IPS-NIHi7 (cell line): ENCODE data around the gene MRPL23.

Experiments
- DNase-seq: peaks from one replicate; pipeline ENCODE4 v3.0.0; 2012; ENCODE audit warnings: mixed read lengths; ENCODE audit errors: extremely low spot score

Gene MRPL23

DNA sequence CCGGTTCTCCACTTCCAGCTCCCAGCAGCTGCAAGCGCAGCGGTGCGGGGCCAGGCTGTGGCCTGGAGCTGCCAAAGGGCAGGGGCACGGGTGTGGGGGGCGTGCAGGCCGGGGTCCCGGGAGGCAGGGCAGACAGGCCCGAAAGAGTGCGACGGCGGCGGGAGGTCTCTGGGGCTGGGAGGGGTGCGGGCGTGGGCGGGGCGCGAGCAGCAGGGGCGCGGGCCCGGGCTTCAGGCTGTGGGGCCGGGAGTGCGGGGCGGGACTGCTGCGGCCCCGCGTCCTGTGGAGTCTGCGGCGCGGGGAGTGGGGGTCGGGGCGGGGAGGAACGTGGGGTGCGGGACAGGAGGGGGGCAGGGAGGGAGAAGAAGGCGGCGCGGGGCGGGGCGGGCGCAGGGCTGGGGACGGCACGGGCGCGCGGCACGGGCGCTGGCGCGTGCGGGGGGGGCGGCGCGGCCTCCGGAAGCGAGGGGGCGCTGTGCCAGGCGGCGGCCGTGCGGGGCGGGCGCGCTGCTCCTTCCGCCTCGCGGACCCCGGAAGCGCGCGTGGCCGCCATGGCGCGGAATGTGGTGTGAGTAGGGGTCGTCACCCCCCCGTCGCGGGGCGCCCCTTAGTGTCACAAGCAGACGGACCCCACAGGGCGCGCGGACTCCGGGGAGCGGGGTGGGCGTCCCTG lies at the start of gene MRPL23:
TSS of gene MRPL23 (plus strand) at position 521 of the 673 bp plus-strand sequence. CDS start at position 552, 31 bp downstream.
- DNase-seq: no peak

DNA sequence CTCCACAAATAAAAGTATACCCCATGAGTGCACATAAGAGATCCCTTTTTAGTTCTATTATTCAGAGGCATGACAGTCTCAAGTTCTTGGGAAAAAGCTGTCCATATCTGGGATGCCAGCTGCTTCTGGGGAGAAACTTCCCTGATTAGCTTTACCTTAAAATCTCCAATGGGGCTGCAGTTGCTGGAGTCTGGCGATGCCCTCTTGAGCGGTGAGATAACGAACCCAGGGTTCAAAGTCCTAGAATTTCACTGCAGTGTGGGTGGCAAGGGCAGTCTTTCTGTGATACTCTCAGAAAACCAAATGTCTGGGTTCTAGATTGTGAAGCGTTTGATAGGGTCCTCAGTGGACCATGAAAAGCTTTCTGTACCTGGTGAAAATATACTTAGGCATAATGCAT lies 48.0 kb upstream of the MRPL23 start:
- no peak for DNase-seq

DNA sequence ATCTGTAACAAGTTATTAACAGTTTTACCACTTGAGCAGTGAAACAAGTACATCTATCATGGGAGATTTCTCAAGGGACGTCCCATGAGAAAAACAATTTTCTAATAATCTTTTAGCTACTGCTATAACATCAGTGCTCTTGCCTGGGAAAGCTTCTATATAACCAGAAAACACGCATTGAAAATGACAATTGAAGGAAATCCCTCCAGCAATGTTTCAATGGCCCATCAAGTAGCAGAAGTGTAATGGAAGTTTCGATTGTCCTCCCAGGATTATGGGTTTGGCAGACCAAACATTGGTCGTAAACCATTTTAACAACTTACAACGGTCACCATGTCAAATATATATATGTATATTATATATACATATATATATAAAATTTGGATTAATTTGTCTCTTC lies 47.4 kb upstream of the MRPL23 start:
- DNase-seq: no peak

DNA sequence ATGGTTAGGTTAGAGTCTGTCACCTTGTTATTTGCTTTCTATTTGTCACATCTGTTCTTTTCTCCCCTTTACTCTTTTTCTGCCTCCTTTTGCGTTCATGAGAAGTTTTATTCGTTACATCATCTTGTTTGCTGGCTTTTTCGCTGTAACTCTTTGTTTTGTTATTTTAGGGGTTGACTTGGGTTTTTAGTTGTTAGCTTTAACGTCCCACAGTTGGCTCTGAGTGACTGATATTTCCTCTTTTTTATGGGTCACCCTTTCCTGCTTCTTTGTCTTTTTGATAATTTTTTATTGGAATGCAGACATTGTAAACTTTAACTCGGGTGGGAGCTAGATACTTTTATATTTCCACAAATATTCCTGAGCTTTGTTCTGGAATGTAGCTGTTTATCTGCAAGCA lies 41.0 kb upstream of the MRPL23 start:
- DNase-seq: no peak

DNA sequence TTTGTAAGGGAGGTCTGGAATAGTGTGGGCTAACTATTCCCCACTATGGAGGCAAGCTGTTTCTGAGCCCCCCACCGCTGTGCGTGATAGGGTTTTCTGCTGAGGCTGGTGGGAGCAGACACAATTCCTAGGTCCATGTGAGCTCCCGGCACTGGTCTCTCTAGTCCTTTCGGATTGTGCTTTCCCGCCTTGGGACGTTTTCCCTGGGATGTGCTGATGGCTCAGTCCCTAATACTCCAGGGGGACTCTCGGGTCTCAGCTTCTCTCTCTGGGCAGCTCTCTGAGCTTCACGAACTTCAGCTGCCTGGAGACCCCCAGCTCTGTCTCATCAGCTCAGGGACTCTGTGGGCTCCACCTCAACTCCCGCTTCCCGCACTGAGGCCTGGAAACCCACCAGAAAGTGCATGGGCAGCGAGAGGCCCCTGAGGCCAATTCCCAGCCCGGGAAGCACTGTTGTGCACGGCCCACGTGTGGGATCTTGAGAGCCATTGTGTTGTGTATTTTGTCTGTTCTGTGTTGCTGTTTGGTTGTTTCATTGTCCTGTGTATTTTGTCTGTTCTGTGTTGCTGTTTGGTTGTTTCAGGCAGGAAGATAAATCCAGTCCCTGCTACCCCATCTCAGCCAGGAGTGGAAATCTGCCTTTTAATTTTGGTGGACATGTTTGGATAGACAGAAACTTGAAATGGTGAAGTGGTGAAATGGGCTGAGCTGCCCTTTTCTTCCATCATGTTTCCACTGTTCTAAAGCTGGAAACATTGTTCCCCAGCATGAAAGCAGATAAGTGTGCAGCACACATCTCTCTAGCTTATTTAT lies 40.3 kb upstream of the MRPL23 start:
- DNase-seq: peak; percentile 14

DNA sequence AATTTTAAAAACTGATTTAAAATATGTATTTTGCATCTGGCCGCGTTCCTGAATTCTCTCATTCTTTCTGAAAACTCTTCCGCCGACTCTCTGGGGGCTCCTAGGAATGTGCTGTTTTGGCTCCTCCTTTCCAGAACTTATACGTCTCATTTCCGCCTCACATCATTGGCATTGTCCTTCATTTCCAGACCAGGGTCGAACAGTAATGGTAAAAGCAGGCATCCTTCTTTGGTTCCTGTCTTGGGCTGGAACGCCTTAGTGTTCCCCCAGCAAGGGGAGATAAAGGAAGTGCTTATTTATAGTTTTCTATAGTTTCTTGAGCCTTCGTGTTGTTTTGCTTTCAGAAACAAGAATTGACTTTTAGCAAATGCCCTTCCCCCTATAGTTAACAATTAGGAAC lies 38.5 kb upstream of the MRPL23 start:
- peak; percentile 9 for DNase-seq

DNA sequence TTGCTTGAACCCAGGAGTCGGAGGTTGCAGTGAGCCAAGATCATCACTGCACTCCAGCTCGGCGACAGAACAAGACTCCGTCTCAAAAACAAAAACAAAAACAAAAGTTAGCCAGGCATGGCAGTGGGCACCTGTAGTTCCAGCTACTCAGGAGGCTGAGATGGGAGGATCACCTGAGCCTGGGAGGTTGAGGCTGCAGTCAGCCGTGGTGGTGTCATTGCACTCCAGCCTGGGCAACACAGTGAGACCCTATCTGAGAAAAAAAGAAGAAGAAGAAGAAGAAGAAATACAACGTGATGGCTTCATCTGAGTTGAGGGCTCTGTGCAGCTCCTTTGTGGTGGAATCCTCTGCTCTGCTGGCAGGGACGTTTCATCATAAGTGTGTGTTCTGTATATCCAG lies 37.6 kb upstream of the MRPL23 start:
- DNase-seq: no peak

DNA sequence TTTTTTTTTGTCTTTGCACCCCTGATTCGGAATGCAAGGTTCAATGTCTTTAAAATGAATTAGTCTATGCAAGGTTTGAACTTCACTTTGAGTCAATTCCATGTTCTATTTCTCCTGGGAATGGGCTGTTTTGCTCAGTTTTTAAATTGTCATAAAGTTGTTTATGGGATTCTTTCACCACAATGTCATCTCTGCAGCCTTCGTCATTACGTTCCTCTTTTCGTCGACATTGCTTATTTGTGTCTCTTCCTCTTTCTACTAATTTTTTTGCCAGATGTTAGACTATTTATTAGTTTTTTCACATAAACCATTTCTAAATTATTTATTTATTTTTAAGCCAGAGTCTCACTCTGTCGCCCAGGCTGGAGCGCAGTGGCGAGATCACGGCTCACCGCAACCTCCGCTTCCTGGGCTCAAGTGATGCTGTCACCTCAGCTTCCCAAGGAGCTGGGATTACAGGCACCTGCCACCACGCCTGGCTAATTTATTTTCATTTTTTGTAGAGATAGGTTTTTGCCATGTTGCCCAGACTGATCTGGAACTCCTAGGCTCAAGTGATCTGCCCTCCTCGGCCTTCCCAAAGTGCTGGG lies 34.7 kb upstream of the MRPL23 start:
- DNase-seq: no peak

DNA sequence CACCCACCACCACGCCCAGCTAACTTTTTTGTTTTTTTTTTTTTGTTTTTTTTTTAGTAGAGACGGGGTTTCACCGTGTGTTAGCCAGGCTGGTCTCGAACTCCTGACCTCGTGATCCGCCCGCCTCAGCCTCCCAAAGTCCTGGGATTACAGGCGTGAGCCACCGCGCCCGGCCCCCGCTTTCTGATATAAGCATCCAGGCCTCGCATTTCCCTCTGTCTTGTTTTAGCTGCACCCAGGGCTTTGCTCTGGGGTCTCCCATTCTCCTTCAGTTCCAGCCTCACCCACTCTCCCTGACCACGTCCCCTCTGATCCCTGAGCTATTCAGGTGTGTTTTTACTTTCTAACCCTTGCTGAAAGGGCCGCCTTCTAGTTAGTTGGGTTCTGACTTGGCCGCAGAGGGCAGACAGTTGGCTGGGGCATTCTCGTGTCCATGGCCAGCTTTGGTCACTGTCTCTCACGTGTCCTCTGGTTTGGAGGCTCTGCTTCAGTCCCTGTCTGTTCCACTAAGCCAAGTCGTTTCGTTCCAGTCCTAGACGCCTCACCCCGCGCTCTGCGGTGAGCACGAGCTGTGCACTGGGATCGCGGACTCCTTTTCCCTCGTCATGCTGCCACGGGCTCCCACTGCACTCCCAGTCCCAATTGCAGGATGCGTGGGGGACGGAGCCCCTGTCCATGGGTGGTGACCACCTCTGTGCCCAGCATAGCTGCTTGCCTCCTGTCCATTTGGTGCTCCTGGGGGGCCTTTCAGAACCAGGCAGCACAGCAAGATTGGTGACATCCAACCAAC lies 33.7 kb upstream of the MRPL23 start:
- DNase-seq: no peak

DNA sequence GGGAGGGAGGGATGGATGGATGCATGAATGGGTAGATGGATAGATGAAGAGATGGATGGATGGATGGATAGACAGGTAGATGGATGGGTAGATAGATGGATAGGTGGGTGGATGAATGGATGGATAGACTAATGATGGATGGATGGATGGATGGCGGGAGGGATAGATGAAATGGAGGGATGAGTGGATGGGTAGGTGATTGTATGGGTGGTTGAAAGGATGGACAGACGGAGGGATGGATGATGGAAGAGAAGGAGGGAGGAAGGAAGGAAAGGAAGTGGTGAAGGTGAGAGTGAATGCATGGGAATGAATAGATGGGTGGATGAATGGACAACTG lies 31.4 kb upstream of the MRPL23 start:
- no peak for DNase-seq

DNA sequence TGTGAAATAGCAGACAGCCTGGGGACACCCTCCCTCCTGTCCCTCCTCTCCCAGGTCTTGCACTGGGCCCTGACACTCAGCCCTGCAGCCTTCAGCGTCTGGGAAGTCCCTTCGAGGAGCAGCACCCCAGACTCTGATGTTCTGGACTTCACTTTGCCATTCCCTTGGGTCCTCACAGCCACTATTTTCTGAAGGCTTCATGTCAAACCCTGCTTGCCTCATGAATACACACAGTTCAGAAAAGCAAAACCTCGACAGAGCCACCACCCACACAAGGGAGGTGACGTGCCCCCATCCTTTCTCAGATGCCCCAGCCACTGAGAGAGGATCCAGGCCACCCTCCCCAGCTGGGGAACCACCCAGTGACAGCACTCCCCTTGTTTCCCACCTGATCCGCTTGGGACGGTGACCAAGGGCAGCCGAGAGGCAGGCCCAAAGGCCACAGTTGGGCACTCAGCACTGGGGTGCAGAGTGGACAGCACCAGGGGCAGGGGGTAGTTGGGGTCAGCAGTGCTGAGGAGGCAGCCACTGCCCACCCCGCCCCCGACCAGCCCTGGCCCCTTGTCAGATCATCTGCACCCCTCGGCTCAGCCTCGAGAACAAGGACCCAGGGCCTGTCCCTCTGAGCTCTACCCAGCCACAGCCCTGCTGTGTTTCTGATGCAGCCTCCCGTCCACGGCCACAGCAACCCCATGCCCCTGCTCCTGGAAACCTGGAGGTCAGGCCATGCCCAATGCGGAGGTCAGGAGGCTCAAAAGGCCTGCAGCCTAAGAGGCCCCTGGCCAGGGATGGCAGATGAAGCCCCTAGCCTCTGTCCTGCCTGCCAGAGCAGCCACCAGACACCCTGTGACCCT lies 30.8 kb upstream of the MRPL23 start:
- no peak for DNase-seq

DNA sequence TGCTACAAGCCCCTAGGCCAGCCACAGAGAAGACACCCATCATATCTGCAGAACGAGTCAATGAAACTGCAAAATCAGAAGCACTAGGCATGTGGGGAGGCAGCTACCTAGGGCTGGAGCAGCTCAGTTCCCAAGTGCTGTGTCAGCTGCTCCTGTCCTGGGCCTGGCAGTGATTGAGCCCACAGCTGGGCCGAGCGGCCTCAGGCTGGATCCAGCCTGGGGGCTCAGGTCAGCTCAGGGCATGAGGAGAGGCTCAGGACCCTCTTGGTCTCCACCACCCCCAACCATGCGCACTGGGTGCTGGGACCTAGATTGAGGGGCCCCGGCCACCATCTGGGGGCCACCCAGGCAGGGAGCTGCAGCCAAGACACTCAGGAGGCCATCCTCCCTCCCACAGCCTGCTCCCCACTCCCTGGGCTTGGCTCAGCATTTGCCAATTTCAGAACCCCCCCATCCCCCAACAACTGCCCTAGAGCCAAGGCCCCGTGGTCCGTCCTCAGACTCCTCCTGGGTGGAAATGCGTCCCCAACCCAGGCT lies 30.1 kb upstream of the MRPL23 start:
- peak; percentile 10 for DNase-seq

DNA sequence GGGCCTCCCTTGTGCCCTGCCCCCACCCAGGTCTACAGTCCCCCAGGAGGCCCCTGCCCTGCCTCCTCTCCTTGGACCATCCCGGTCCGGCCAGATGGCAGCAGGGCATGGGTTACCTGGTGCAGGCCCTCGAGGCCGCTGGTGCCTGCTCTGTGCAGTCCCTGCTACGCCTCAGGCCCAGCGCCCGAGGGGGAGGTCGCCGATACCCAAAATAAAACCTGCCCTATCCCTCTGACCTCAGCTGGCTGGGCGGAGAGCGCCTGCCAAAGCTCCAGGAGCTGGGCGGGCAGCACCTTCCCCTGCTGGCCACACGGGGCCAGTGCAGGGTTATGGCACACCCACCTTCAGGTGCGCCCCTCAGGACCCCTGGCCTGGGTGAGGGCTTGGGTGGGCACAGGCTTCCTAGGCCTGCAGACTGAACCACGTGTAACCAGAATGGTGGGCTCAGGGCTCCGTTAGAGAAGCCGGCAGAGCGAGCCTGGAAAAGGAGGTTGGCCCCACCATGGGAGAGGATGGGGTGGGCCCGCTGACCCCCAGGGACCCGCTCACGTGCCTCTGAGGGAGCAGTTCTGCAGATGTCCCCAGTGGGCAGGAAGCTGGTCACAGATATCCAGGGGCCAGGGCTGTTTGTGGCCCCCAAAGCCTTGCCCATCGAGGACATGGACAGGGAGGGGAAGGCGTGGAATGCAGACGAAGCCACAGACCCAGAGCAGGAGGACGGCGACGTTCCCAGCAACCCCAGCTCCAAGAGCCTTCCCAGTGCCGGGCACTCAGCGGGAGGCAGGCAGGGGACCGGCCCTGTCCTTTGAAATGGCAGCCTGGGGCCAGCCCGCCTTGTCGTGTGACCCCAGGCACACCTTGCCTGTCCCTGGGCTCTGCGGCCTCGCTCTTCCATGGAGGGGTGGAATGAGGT lies 29.4 kb upstream of the MRPL23 start:
- DNase-seq: peak; percentile 82

DNA sequence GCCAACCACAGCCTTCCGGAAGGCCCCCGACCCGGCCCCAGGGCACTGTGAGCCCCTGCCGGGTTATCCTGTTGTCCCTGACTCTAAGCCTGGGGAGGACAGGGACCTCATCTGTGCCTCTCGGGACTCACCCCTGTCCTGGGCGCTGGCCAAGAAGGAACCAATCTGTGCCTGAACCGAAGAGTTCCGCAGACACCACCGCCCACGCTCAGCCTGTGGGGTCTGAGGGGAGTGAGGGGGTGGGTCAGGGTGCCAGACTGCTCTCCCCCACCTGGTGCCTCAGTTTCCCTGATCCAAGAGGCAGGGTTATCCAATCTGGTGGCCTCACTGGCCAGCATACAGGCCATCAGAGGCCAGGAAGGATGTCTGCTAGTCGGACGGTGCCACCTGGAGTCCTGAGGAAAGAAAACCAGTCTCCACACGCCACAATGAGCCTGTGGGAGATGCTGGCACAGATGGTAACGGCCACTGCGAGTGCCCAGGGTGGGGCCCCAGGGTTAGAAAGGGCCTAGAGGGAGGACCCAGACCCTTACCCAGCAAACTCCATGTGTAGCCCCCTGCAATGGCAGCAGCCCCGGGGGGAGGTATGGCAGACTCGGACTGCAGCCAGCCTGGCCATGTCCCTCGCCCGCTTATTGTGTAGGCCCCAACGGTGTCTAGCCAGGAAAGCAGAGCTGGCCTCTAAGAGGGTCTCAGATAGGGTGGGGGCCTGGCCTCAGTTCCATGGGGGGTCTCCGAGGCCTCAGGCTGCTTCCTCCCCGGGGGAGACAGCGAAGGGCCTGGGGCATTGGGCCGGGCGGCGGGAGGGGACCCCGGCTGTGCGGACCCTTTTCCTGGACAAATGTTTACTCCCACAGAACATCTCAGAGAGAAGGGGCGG lies 28.5 kb upstream of the MRPL23 start:
- DNase-seq: peak; percentile 14

DNA sequence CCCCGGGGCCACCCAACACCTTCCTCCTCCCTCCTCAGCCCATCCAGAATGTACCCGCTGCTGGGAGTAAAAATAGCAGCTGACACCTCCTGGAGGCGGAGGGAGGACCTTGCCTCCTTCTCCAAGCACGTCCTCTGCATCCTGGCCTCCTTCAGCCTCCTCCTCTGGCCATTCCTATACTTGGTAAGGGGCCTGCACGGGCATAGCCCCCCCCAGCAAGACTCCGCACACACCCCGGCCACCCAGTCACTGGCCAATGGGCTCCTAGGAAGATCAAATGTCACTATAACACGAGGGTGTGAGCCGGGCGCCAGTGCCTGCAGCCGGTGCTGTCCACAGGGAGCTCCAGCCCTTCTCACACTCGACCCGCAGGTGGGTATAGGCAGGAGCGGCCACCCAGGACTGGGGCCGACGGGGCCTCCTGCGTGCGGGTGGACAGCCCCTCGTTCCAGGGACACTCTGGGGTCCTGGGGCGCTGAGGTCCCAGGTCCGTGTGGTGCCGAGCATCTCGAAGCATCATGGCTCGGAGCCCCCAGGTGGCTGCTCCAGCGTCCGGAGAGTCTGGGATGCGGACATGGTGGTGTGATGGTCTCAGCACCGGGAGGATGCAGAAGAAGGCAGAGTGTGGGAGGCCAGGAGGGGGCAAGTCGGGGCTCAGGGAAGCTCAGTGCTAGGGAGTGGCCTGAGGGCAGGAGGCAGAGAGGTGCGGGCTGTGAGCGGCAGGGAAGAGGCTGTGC lies 27.6 kb upstream of the MRPL23 start, which contains the start of gene TNNT3:
TSS of gene TNNT3 (plus strand) at position 313 of the 737 bp plus-strand sequence. CDS start 3,172 bp downstream, outside the sequence.
- peak; percentile 41 for DNase-seq

DNA sequence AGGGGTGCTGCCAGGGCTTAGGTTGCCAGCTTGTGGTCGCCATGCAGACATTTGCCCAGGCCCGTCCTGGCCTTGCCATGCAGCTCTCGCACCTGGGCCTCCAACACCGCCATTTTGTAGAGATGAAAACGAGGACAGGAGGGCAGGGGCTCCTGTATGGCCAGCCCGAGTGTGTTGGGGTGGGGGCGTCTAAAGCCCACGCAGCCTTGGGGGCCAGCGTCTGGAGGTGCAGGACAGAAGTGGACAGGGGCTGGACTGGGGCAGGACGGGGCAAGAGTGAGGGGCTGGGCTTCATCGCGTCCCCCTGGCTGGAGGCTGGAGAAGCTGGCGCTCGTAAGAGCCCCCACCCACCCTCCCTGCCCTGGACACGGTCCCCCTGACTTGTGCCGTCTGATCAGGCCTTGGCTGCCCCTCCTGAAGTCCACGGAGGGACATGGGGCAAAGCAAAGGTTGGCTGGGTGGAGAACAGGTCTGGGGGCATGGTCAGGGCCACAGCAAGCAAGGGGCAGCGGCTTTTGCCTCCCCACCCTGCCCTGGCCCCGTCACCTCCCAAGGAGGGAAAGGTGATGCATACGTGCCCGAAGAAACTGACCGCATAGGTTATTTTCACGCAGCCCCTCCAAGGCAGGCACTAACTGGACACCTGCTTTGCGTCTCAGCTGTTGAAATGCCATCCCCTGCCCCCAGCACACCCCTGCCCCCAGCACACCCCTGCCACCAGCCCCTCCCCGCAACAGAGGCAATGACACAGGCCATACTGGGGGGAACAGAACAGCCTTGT lies 26.8 kb upstream of the MRPL23 start:
- no peak for DNase-seq

DNA sequence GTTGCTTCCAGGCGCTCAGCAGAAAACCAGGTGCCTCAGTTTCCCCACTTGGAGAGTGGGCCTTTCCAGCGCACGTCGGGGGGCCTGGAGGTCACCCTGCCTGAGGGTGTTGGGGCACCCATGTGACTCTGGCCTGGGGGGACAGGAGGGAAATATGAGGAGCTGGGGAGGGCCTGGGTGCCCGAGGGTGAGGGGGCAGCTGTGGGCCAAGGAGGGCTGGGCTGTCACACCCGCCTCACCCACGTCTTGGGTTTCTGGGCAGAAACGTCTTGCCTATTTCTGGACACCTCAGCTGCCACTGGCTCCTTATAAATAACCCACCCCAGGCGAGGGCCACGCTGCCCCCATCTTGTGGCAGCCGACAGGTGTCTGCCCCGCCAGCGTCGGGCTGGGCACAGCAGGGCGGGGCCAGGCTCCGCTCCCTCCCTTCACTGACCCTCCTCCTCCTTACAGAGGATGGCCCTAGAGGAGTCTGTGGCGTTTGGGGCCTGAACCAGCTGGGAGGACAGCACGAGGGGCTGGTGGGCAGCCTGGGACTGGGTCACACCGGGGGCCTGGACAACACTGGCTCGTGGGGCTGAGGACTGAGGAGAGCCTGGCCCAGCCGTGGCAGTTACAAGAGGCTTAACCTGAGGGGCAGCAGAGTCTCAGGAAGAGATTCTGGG lies 26.1 kb upstream of the MRPL23 start:
- DNase-seq: peak; percentile 13
